Chondrocyte (in vitro differentiated cells): Measurements from ENCODE around the gene TMIGD3. TPM values are rescaled to one million over a fixed set of nuclear protein-coding genes. Genes with fewer than 3 reads are reported as not detected.

Experiments used
- DNase-seq: peaks from one replicate; pipeline ENCODE4 v3.0.0; 2021; ENCODE audit warnings: mixed read lengths, low spot score
- H3K27ac Mint-ChIP-seq: one replicate; pipeline ENCODE4 v1.8.0; 2021; ENCODE audit warnings: mild to moderate bottlenecking, moderate library complexity, mixed read lengths; ENCODE audit not compliant: unreplicated experiment
- H3K27me3 Mint-ChIP-seq: 2 replicates; pipeline ENCODE4 v1.8.0; 2021; ENCODE audit warnings: low read depth, mixed read lengths
- H3K36me3 Mint-ChIP-seq: 2 replicates; pipeline ENCODE4 v1.8.0; 2021; ENCODE audit warnings: low read depth, mixed read lengths
- H3K4me1 Mint-ChIP-seq: 2 replicates; pipeline ENCODE4 v1.8.0; 2021; ENCODE audit warnings: low read depth, mild to moderate bottlenecking, mixed read lengths
- H3K4me3 Mint-ChIP-seq: one replicate; pipeline ENCODE4 v1.8.0; 2021; ENCODE audit warnings: mild to moderate bottlenecking, moderate library complexity, mixed read lengths; ENCODE audit not compliant: unreplicated experiment
- H3K9me3 Mint-ChIP-seq: 2 replicates; pipeline ENCODE4 v1.8.0; 2021; ENCODE audit warnings: low read depth, mixed read lengths
- CTCF ChIP-seq: fragments of 200-600 bp; sonication (generic); IDR thresholded peaks from 2 replicates; pipeline ENCODE4 v1.5.0; 2021; ENCODE audit warnings: antibody characterized with exemption, mild to moderate bottlenecking, moderate library complexity
- total RNA-seq: library from RNA; stranded (reverse); gene quantifications from 3 replicates; pipeline ENCODE4 v1.2.1, GENCODE V29; 2021

The TMIGD3 gene
- total RNA-seq, 1 donor from 2014 or later: not detected

GRCh38 chr1:111475701-111476100, 27.7 kb downstream of the TMIGD3 start:
- DNase-seq: no peak
- Mint-ChIP-seq H3K4me3 (no peak overlapping the region), H3K27ac (no peak overlapping the region), H3K9me3 (no peaks in the 10 kb centered on the region), H3K4me1 (peaks cover 21% of the 10 kb centered on the region), H3K36me3 (peaks cover 5% of the 10 kb centered on the region), H3K27me3 (peaks cover 1% of the 10 kb centered on the region)
- no peak for TF ChIP-seq CTCF

- Mint-ChIP-seq H3K36me3 (peaks cover 5% of the 10 kb centered on the region), H3K27ac (no peak overlapping the region), H3K27me3 (peaks cover 1% of the 10 kb centered on the region), H3K4me3 (no peak overlapping the region), H3K4me1 (peaks cover 21% of the 10 kb centered on the region), H3K9me3 (no peaks in the 10 kb centered on the region)
- no peak for TF ChIP-seq CTCF
- no peak for DNase-seq
These were observed 28.9 kb downstream of the TMIGD3 start for GRCh38 chr1:111474521-111474920.

GRCh38 chr1:111474106-111474505, 29.3 kb downstream of the TMIGD3 start:
- Mint-ChIP-seq H3K4me1 (peaks cover 21% of the 10 kb centered on the region), H3K27me3 (peaks cover 1% of the 10 kb centered on the region), H3K36me3 (peaks cover 5% of the 10 kb centered on the region), H3K9me3 (no peaks in the 10 kb centered on the region), H3K27ac (peak overlapping the region; percentile 20), H3K4me3 (no peak overlapping the region)
- no peak for TF ChIP-seq CTCF
- DNase-seq: no peak

GRCh38 chr1:111471538-111471937, 31.9 kb downstream of the TMIGD3 start:
- H3K4me1 Mint-ChIP-seq: peaks cover 21% of the 10 kb centered on the region
- TF ChIP-seq CTCF: no peak
- DNase-seq: no peak
- H3K4me3 Mint-ChIP-seq: no peak overlapping the region
- H3K9me3 Mint-ChIP-seq: no peaks in the 10 kb centered on the region
- no peak overlapping the region for H3K27ac Mint-ChIP-seq
- H3K27me3 Mint-ChIP-seq: peaks cover 1% of the 10 kb centered on the region
- H3K36me3 Mint-ChIP-seq: peaks cover 2% of the 10 kb centered on the region

GRCh38 chr1:111471012-111471411, 32.4 kb downstream of the TMIGD3 start:
- H3K36me3 Mint-ChIP-seq: peaks cover 2% of the 10 kb centered on the region
- H3K27me3 Mint-ChIP-seq: peaks cover 1% of the 10 kb centered on the region
- no peaks in the 10 kb centered on the region for H3K9me3 Mint-ChIP-seq
- DNase-seq: no peak
- TF ChIP-seq CTCF: no peak
- H3K4me3 Mint-ChIP-seq: no peak overlapping the region
- H3K4me1 Mint-ChIP-seq: peaks cover 21% of the 10 kb centered on the region
- H3K27ac Mint-ChIP-seq: no peak overlapping the region
